ENCODE measurements around the gene BABAM1. TPM values are rescaled to one million over a fixed set of nuclear protein-coding genes. Genes with fewer than 3 reads are reported as not detected.

BABAM1 gene
- total RNA-seq = 127 TPM in 2 replicates

DNA sequence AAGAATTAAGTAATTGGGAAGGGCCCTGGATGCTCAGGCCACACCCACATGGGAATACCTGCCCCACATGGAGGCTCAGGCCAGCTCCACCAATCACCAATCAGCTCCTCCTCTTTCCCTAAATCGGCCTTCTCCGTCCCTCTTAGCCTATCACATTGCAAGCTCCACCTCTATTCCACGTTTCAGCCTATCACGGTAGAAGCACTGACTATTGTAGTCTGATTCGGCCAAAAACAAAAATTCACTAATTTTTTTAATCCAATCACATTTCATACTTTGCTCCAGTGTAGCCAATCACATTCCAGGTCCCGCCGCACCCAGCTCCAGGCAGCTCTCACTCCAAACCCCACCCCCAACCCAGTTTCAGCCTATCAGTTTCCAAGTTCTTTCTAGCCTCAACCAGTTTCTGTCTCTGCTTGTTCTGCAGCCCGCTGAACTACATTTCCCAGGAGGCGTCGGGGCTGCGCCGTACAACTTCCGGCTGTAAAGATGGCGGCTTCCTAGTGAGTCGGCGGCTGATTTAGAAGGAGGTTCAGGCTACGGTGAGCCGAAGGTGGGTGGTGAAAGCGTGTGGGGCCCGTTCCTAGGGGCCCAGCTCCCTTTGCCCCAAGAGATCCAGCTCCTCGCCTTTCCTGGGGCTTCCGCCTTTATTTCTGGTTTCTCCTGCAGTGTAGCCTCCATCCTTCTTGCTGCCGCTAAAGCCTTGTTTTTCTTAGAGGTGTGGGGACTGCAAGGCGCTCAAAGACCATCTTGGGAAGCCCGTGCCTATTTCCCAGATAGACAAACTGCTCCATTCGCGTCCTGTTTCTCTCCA is at the start of gene BABAM1:
Gene BABAM1, plus strand, starts transcription at position 469 of the 814 bp plus-strand sequence. CDS start 1,364 bp downstream, outside the sequence.
- peaks cover 14% of the 10 kb centered on the region for H3K4me1 Mint-ChIP-seq
- peak within 1 kb of the TSS; percentile 95 for H3K4me3 Mint-ChIP-seq
- DNase-seq = peak; percentile 98
- peak within 1 kb of the TSS; percentile 79 for H3K27ac Mint-ChIP-seq
- H3K27me3 Mint-ChIP-seq = no peaks in the 10 kb centered on the region
- peaks cover 15% of the 10 kb centered on the region for H3K36me3 Mint-ChIP-seq (ENCODE audit: low read depth)
- no peaks in the 10 kb centered on the region for H3K9me3 Mint-ChIP-seq
- intact Hi-C loops (cut with micrococcal nuclease) = loop anchor here (1.0 to 2.0 kb wide), 4 partner anchors 38 to 244 kb away; partner anchors contain the start of genes DDA1, MRPL34, PGLS and USE1

DNA sequence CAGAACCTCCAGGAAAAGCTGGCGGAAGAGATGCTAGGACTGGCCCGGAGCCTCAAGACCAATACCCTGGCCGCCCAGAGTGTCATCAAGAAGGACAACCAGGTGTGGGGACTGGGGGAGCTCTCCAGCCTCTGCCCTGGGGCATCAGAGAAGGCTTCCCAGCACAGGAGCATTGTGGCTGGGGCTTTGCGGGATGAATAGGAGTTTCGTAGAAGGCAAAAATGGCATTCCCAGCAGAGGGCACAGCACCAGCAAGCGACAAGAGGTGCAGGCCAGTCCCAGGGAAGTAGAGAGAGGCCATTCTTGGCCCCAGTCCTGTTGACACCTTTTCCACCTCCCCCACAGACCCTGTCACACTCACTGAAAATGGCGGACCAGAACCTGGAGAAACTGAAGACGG is 48.0 kb upstream of the BABAM1 start:
- Mint-ChIP-seq H3K36me3 (ENCODE audit: low read depth) (peaks cover 31% of the 10 kb centered on the region), H3K4me3 (no peak overlapping the region), H3K27ac (no peak overlapping the region), H3K9me3 (no peaks in the 10 kb centered on the region), H3K4me1 (peaks cover 10% of the 10 kb centered on the region), H3K27me3 (no peaks in the 10 kb centered on the region)
- DNase-seq = no peak
- intact Hi-C loops (cut with micrococcal nuclease) = no loop called here

DNA sequence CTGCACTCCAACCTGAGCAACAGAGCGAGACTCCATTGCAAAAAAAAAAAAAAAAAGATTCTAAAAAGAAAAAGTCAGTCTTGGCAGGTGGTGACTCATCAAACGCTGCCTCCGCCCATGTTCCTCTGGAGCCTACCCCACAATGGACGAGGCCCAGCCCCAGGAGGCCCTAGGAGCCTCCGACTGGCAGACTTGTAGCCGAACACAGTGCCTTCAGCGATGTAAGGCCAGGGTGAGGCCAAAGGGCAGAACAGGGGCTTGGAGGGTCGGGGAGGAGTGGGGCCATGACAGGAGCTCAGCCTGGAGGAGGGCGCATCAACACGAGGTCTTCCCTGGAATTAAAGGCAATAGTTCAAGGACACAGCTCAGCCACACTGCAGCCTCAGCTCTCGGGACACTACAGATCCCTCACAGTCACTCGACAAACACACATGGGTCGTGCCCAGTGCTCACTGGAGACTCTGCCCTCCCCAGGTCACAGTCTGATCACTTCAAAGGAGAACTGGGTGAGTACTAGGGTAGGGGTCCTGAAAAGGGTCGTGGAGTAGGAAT is 47.0 kb upstream of the BABAM1 start:
- intact Hi-C loops (cut with micrococcal nuclease) = no loop called here
- Mint-ChIP-seq H3K9me3 (no peaks in the 10 kb centered on the region), H3K36me3 (ENCODE audit: low read depth) (peaks cover 29% of the 10 kb centered on the region), H3K4me3 (no peak overlapping the region), H3K4me1 (peaks cover 5% of the 10 kb centered on the region), H3K27me3 (no peaks in the 10 kb centered on the region), H3K27ac (no peak overlapping the region)
- DNase-seq = no peak

DNA sequence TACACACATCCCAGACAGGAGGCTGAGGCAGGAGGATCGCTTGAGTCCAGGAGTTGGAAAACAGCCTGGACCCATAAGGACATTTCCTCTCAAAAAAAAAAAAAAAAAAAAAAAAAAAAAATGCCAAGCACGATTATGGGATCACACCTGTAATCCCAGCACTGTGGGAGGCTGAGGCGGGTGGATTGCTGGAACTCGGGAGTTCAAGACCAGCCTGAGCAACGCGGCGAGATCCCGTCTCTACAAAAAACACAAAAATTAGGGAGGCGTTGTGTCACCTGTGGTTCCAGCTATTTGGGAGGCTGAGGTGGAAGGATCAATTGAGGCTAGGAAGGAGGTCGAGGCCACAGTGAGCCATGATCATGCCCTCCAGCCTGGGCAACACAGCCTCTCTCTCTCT is 42.2 kb upstream of the BABAM1 start:
- peaks cover 3% of the 10 kb centered on the region for H3K4me1 Mint-ChIP-seq
- intact Hi-C loops (cut with micrococcal nuclease) = loop anchor here (5.0 kb wide), 1 partner anchor 82 kb away; the partner anchor contains the start of genes DDA1 and MRPL34

DNA sequence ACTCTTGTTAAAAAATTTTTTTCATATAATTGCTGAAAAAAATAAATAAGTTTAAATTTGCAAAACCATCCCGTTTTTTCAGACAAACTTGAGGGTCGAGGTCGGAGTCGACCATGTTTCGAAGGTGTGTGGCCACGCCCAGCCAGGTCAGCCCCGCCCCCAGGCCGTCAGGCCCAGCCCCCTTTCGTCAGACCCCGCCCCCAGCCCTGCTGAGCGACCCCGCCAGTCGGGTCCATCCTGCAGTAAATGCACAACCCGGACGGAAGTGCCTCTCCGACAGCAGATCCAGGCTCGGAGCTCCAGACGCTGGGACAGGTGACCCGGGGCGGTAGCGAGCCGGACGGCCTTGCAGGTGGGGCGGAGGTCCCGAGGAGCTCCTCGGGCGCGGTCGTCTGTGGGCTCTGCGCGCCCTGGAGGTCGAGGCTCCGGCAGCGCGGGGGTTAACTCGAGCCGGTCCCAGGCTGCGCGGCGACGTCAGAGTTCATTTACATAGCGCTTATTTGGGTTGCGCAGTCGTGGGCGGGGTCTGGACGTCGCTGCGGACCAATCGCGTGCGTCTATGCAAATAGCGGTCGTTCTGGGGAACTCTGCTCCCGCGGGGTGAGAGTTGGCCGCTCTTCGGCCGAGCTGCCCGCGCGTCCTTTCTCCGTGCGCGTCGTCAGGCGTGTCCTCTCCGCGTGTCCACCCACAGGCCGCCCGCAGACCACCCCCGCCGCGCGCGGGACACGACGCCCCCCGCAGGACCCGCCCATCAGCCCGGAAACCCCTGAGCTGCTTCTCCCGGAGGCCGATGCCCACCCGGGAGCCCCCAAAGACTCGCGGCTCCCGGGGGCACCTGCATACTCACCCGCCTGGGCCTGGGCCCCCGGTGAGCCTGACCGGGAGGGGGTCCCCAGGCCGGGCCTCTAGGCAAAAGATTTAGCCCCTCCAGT is 41.0 kb upstream of the BABAM1 start, which contains the start of gene OCEL1:
Gene OCEL1, plus strand, starts transcription at position 225 of the 932 bp plus-strand sequence. Its CDS starts 22 bp downstream, at position 247.
- H3K4me1 Mint-ChIP-seq = peaks cover 3% of the 10 kb centered on the region
- H3K36me3 Mint-ChIP-seq (ENCODE audit: low read depth) = peaks cover 2% of the 10 kb centered on the region
- H3K4me3 Mint-ChIP-seq = peak within 1 kb of the TSS; percentile 95
- no peaks in the 10 kb centered on the region for H3K27me3 Mint-ChIP-seq
- intact Hi-C loops (cut with micrococcal nuclease) = loop anchor here (1.0 to 5.0 kb wide), 3 partner anchors 9 to 81 kb away; partner anchors contain the start of genes DDA1, MRPL34 and USE1
- peak within 1 kb of the TSS; percentile 99 for H3K27ac Mint-ChIP-seq
- peak; percentile 99 for DNase-seq
- no peaks in the 10 kb centered on the region for H3K9me3 Mint-ChIP-seq

More for the DNA sequence above, 42.2 kb upstream of the BABAM1 start:
- no peaks in the 10 kb centered on the region for H3K9me3 Mint-ChIP-seq
- no peaks in the 10 kb centered on the region for H3K36me3 Mint-ChIP-seq (ENCODE audit: low read depth)
- no peak overlapping the region for H3K27ac Mint-ChIP-seq
- no peaks in the 10 kb centered on the region for H3K27me3 Mint-ChIP-seq
- H3K4me3 Mint-ChIP-seq = peak overlapping the region; percentile 66
- DNase-seq = no peak

DNA sequence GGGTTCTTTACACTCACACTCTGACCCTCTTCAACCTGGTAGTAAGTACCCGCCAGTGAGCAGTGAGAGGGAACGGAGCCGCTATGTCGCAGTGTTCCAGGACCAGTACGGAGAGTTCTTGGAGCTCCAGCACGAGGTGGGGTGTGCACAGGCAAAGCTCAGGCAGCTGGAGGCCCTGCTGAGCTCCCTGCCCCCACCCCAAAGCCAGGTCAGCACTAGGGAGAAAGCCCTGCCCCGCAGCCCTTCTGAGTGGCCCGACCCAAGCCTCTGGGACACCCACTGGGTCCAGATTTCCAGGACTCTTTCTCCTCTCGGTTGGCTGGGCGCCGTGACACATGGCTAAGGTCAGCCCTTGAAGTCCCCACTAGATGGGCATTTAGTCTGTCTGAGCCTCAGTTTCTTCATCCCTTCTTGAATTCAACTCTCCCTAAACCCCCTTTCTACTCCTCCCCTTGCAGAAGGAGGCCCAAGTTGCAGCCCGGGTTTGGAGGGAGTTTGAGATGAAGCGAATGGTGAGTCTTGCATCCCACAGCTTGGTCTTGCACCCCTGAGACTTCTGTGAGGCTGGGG is 39.4 kb upstream of the BABAM1 start:
- Mint-ChIP-seq H3K4me1 (peaks cover 3% of the 10 kb centered on the region), H3K27me3 (no peaks in the 10 kb centered on the region), H3K27ac (no peak overlapping the region), H3K4me3 (no peak overlapping the region), H3K36me3 (ENCODE audit: low read depth) (peaks cover 7% of the 10 kb centered on the region), H3K9me3 (no peaks in the 10 kb centered on the region)
- intact Hi-C loops (cut with micrococcal nuclease) = loop anchor here (5.0 kb wide), 1 partner anchor 79 kb away; the partner anchor contains the start of genes DDA1 and MRPL34
- no peak for DNase-seq

DNA sequence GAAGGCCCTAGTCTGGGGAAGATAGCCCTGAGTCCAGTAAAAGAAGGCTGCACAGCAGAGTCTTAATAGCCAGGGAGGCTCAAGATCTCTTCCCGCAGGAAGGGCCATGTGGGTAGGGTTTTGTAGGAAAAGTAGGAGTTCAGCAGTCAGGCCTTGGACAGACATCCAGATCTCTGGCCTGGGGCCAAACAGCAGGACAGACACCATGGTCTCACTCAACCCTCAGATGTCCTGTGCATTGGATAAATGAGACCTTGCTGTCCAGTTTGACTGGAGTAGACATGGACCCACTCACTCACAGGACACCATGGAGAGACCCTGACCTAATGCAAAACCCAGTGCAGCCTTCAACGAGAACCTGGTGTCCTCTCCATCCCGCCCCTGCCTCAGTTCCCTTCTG is 37.4 kb upstream of the BABAM1 start:
- H3K27ac Mint-ChIP-seq = no peak overlapping the region
- no peak overlapping the region for H3K4me3 Mint-ChIP-seq
- intact Hi-C loops (cut with micrococcal nuclease) = loop anchor here (5.0 to 10.0 kb wide), 2 partner anchors 55 to 77 kb away; partner anchors contain the start of genes ANKLE1, DDA1 and MRPL34
- H3K36me3 Mint-ChIP-seq (ENCODE audit: low read depth) = peaks cover 9% of the 10 kb centered on the region
- no peak for DNase-seq
- H3K27me3 Mint-ChIP-seq = no peaks in the 10 kb centered on the region
- H3K9me3 Mint-ChIP-seq = no peaks in the 10 kb centered on the region
- H3K4me1 Mint-ChIP-seq = peaks cover 6% of the 10 kb centered on the region

DNA sequence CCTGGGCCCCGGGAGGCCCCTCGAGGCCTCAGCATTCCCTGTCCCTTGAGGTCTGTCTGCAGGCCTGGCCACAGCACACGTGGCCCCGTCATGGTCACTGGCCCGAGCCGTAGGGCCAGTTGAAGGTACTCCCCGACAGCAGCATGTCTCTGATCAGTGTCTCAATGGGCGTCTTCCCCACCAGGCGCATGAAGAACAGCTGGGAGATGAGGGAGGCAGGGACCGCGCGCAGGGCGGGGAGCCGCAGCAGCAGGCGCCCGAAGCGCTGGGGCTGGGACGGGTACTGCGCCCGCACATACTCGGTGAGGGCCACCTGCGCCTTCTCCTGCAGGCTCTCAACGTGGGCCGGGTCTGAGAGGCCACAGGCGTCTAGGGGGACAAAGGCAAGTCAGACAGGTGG is 35.0 kb upstream of the BABAM1 start:
- DNase-seq = no peak
- peaks cover 3% of the 10 kb centered on the region for H3K4me1 Mint-ChIP-seq
- no peaks in the 10 kb centered on the region for H3K27me3 Mint-ChIP-seq
- H3K36me3 Mint-ChIP-seq (ENCODE audit: low read depth) = peaks cover 9% of the 10 kb centered on the region
- H3K4me3 Mint-ChIP-seq = no peak overlapping the region
- H3K27ac Mint-ChIP-seq = no peak overlapping the region
- intact Hi-C loops (cut with micrococcal nuclease) = loop anchor here (10.0 kb wide), 1 partner anchor 53 kb away; the partner anchor contains the start of gene ANKLE1
- no peaks in the 10 kb centered on the region for H3K9me3 Mint-ChIP-seq

DNA sequence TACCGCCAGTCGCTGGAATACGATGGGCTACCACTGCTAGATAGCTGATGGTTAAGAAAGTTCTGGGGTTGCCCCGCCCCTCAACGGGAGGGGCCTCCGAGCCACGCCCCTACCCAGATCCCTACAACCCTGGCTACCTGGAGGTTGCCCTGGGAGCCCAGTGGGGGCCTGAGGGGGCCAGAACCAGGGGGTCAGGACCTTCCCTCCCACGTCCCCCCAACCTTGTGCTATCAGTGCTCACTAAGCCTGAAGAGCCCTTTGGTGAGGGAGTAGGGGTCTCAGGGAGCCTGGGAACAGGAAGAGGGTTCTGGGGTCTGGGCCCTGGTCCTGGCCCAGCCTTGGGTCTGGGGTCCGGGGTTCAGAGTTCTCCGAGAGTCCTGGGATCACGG is 32.3 kb upstream of the BABAM1 start:
- Mint-ChIP-seq H3K27ac (peak overlapping the region; percentile 86), H3K9me3 (no peaks in the 10 kb centered on the region), H3K4me3 (peak overlapping the region; percentile 84), H3K27me3 (no peaks in the 10 kb centered on the region), H3K36me3 (ENCODE audit: low read depth) (peaks cover 9% of the 10 kb centered on the region), H3K4me1 (peaks cover 5% of the 10 kb centered on the region)
- intact Hi-C loops (cut with micrococcal nuclease) = loop anchor here (1.0 to 10.0 kb wide), 3 partner anchors 9 to 160 kb away; partner anchors contain the start of genes ANKLE1, HAUS8, MYO9B and OCEL1
- peak; percentile 92 for DNase-seq

DNA sequence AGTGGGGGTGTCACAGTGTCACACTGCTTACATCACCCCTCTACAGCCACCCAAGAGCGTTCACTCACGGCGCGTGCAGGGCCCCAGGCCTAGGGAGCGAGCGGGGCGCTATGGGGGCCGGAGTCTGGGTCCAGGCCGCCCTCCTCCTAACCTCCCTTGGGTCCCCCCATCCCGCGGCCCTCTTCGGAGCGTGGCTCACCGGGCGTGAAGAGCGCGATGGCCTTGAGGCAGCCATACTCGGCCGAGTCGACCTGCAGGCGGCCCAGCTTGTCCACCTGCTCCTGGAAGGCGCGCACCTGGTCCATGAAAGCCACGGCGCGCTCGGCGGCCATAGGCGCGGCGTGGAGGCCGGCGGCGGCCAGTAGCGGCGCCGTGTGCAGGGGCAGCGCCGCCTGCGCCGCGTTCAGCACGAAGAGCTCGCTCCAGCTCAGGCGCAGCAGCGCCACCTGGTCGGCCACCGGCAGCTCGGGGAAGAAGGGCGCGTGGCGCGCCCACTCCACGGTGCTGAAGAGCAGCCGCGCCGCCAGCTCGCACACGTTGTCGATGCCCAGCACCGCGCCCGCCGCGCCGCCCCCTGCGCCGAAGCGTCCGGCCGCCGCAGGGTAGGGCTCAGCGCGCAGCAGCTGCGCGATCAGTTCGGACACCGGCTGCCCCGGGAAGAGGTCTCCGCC is 31.8 kb upstream of the BABAM1 start:
- Mint-ChIP-seq H3K36me3 (ENCODE audit: low read depth) (peaks cover 9% of the 10 kb centered on the region), H3K4me1 (peaks cover 5% of the 10 kb centered on the region), H3K27me3 (no peaks in the 10 kb centered on the region), H3K9me3 (no peaks in the 10 kb centered on the region), H3K4me3 (peak overlapping the region; percentile 84), H3K27ac (peak overlapping the region; percentile 86)
- intact Hi-C loops (cut with micrococcal nuclease) = loop anchor here (1.0 to 10.0 kb wide), 3 partner anchors 9 to 161 kb away; partner anchors contain the start of genes ANKLE1, HAUS8, MYO9B and OCEL1
- DNase-seq = peak; percentile 93

DNA sequence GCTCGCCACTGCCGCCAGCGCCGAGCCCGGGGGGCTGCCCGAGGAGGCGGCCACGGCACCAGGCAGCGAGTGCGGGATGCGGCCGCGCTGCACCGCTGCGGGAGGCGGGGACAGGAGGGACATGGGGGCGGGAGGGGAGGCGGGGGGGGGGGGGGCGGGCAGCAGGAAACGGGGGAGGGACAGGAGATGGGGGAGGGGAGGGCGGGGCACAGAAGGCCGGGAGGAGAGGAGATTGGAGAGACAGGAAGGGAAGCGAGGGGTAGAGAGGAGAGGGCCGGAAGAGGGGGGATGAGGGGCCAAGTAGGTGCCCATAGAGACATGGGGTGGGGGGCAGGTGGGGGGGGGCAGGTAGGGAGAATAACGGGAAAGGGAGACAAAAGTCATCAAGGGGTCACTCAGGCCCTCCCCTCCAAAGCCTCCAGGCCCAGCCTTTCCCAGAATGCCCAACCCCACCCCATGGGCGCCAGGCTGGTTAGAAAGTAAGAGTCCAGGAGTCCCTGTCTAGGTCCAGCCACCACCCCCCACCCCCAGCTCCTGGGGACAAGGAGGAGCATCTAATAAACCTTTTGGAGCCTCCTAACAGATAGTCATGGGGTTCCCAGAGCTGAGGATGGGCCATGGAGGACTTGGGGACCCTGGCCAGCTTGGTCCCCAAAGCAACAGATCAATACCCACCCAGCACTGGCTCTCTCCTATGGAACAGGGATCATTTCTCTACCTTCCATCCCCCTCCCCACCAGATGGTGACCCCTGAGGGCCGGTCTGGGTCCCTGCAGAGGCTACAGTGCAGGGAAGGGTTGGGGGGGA is 31.1 kb upstream of the BABAM1 start:
- no peak for DNase-seq
- Mint-ChIP-seq H3K4me1 (peaks cover 5% of the 10 kb centered on the region), H3K27ac (peak overlapping the region; percentile 25), H3K36me3 (ENCODE audit: low read depth) (peaks cover 7% of the 10 kb centered on the region), H3K27me3 (no peaks in the 10 kb centered on the region), H3K9me3 (no peaks in the 10 kb centered on the region), H3K4me3 (peak overlapping the region; percentile 84)
- intact Hi-C loops (cut with micrococcal nuclease) = loop anchor here (1.0 to 10.0 kb wide), 3 partner anchors 10 to 161 kb away; partner anchors contain the start of genes ANKLE1, HAUS8, MYO9B and OCEL1
